IPS DF 19.7 (cell line): ENCODE results near the gene ST7L.

Experiments used
- DNase-seq: peaks from one replicate; pipeline ENCODE4 v3.0.0-alpha.2; 2013; ENCODE audit warnings: low read depth, low spot score

Gene ST7L

DNA sequence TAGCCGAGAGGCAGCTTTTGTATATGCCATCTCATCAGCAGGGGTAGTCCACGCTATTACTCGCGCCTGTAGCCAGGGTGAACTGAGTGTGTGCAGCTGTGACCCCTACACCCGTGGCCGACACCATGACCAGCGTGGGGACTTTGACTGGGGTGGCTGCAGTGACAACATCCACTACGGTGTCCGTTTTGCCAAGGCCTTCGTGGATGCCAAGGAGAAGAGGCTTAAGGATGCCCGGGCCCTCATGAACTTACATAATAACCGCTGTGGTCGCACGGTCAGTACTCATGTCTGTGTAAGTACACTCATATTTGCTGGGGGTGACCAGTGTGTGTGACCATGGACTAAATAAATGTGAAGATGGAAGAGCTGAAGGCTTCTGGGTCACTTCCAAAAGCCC lies 102.8 kb downstream of the ST7L start:
- DNase-seq = no peak

DNA sequence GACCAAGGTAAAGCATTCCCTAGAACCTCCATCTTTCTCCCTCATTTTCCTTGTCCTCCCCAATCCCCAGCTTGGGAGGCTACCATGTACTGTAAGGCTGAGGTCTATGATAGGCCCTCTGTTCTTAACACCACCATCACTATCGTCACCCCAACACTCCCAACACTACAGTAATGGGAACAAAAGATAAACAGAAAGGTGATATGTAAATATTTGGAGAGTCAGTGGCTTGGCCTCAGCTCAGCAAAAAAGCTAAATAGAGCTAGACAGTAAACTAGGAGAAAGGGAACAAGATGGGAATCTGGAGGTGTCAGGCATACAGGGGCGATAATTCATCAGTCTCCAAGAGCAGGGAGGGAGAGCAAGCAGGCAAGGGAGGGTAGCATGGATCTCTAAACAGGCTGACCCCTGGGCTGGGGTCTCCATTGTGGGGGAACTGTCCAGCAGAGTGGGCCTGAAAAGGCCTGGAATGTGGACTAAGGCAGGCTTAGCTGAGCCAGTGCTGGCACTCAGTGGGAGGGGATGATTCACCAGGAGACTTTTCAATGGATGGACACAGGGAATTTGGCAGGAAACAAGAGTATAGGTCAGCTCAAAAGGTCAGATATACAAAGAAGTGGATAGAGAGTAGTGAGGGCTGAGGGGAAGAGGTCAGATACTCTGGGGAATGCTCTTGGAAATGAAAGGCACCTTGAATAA lies 103.5 kb downstream of the ST7L start:
- no peak for DNase-seq

GRCh38 chr1:112514901-112515300 lies 104.0 kb downstream of the ST7L start:
- no peak for DNase-seq

- no peak for DNase-seq
Measured at GRCh38 chr1:112513112-112513870, 105.7 kb downstream of the ST7L start.

DNA sequence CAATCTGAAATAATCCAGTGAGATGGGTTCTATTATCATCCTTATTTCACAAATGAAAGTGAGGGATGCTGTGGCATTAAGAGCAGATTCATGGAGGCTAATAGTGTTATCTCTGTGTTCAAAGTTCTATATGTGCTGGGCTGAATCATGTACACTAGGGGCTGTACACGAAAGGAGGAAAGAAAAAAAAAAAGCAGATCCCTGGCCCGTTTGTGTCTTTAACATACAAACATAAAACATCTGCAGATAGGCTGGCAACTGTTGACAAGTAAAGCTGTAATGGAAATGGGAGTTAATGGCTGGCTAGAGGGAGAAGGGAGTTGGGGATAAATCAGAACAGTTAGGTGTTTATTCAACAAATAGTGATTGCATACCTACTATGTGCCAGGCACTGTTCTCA lies 107.0 kb downstream of the ST7L start:
- DNase-seq = no peak

GRCh38 chr1:112510340-112510739 lies 108.6 kb downstream of the ST7L start:
- no peak for DNase-seq

DNA sequence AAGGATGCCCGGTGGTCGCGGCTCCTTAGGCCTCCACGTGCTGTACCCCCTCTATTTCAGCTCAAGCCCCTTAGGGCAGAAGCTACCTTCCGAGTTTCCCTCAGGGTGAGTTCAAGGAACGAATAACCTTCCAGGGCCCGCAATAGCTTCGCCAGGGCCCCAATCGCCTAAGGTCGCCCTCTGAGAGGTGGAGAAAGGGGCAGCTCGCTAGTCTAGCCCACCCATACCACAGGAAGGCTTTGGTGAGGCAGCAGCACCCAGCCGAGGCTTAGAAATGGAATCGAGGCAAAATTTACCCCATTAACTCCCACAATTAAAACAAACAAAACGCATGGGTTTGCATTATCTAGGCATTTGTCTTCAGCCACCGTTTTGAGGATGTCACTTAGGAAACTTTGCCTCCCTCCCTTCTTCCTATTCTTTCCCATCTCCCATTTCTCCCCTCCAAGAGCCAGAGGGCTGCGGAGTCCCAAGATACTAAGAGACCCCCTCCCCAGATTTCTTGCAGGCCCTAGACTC lies 109.2 kb downstream of the ST7L start:
- no peak for DNase-seq

DNA sequence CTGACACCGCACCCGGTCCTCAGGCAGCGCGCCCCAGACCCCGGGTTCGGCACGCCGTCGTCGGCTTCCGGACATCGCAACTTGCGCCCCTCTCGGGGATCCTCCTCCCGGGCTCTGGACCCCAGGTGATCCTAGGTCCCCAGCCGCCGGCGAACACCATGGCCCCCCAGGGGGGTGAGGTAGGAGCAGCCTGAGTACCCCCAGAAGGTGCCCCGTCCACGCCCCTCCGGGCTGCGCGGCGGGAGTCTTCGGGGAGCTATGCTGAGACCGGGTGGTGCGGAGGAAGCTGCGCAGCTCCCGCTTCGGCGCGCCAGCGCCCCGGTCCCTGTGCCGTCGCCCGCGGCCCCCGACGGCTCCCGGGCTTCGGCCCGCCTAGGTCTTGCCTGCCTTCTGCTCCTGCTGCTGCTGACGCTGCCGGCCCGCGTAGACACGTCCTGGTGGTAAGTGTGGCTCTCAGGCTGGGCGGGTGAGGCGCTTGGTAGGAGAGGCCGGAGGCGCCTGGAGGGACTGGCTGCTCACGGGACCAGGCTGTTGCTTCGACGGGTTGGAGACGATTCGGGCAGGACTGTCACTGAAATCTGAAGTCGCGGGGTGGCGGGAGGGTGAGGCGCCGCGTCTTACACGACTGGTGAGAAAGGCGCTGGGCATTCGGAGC lies 109.8 kb downstream of the ST7L start:
- no peak for DNase-seq

DNA sequence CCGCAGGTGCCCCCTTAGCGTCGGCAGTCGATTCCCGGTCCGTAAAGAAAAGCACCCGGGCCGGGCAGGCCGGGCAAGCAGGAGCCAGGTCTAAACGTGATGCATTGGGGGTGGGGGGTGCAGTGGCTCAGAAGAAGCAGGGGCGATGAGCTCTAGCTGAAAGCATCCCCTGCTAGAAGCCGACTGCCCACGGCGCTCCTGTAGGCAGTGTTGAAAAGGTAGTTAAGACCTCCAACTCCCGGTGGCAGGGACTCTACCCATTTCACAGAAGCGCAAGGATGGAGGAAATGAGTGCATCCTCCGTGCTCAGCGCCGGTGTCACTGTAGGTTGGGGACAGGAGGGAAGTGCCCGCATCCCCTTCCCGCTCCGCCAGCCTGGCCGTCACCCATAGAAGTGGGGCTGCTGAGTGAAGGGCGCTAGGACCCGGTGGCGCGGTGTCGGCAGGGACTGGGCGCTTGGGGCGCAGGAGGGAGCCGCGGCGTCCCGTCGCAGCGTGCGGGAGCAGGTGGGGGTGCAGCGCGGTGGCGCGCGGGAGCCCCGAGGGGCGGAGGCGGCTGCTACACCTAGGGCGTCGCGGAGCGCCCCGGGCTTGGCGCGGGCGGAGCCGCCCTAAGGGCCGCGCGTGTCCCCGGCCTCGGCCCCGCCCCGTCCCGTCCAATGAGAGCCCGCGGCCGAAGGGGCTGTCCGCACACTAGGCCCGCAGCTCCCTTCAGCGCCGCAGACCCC lies 110.5 kb downstream of the ST7L start, which contains the start of gene WNT2B:
TSS of gene WNT2B (plus strand) at position 688 of the 727 bp plus-strand sequence. CDS start 298 bp downstream, outside the sequence.
- DNase-seq = no peak

DNA sequence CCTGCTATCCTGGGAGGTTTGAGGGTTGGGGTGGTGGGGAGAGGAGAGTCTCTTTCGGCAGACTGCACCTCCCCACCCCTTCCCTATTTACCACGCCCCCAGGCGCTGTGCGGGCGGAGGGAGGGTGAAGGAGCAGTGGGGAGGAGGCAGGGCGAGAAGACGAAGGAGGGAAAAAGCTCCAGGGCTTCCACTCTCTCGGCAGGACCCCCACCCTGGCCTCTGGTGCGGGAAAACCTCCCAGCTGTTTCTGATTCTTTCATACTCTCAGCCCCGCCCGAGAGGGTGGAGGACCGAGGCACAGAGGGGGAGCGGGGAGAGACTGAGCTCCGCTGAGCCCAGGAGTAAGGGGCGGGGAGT lies 111.0 kb downstream of the ST7L start:
- DNase-seq = no peak

GRCh38 chr1:112507336-112507735 lies 111.6 kb downstream of the ST7L start:
- no peak for DNase-seq

DNA sequence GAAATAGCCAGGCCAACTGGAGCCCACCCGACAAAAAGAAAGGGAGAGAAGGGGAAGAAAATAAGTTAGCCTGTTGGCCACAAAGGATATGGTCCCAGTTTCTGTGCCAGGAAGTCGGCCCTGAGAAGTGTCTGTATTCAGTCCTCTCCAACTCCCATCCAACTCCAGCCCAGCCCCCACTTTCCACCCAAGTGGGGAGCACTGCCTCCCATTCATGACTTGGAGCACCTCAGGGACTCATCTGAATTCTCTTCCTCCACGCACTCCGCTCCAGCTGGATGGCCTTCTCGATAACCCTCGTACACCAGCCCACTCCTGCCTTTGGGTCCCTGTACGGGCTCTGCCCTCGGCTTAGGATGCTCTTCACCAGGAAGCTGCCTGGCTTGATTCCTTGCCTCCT lies 112.2 kb downstream of the ST7L start:
- DNase-seq = no peak

GRCh38 chr1:112506306-112506705 lies 112.6 kb downstream of the ST7L start:
- DNase-seq = no peak

GRCh38 chr1:112505878-112506277 lies 113.1 kb downstream of the ST7L start:
- DNase-seq = no peak

DNA sequence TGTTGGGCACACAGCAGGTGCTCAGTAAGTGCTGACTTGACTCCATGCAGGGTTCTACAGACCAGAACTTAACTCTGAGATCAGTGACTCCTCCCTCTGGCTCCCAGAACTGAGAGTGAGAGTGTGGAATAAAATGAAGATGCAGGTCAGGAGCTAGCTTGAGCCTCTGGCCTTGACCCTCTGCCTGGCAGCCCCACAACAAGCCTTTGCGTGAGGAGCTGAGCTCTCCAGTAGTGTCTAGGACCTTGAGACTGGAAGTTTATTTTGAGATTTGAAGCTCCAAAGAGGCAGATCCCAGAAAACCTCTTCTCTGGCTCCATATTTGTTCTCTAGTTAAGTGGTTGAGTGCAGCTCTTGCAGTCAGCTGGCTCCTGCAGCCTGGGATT lies 113.5 kb downstream of the ST7L start:
- DNase-seq = no peak

GRCh38 chr1:112504661-112505399 lies 114.1 kb downstream of the ST7L start:
- DNase-seq = no peak

GRCh38 chr1:112504001-112504660 lies 114.8 kb downstream of the ST7L start:
- DNase-seq = no peak

GRCh38 chr1:112502826-112503225 lies 116.1 kb downstream of the ST7L start:
- DNase-seq = no peak

- DNase-seq = no peak
Measured at GRCh38 chr1:112501810-112502641, 116.9 kb downstream of the ST7L start.

- DNase-seq = no peak
Measured at GRCh38 chr1:112496290-112496689, 122.7 kb downstream of the ST7L start.
